ENCODE measurements around the gene BRPF1.

DNA sequence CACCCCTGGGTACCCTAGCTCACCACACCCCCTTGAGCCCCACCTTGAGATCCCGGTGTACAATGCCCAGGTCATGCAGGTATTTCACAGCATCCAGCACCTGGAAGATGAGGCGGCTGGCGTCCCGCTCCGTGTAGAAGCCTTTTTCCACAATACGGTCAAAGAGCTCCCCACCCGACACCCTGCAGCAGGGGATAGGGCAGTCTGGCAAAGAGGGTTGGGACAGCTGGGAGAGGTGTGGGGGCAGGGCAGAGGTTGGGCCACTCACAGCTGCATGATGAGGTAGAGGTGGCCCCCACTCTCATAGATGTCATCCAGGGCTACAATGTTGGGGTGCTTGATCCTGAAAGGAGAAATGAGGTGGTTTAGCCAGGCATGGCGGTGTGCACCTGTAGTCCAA is 31.3 kb downstream of the BRPF1 start:
- TF ChIP-seq, protein P1, sequence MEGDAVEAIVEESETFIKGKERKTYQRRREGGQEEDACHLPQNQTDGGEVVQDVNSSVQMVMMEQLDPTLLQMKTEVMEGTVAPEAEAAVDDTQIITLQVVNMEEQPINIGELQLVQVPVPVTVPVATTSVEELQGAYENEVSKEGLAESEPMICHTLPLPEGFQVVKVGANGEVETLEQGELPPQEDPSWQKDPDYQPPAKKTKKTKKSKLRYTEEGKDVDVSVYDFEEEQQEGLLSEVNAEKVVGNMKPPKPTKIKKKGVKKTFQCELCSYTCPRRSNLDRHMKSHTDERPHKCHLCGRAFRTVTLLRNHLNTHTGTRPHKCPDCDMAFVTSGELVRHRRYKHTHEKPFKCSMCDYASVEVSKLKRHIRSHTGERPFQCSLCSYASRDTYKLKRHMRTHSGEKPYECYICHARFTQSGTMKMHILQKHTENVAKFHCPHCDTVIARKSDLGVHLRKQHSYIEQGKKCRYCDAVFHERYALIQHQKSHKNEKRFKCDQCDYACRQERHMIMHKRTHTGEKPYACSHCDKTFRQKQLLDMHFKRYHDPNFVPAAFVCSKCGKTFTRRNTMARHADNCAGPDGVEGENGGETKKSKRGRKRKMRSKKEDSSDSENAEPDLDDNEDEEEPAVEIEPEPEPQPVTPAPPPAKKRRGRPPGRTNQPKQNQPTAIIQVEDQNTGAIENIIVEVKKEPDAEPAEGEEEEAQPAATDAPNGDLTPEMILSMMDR (IDR thresholded peaks at IDR 0.05), result no peak
- TF ChIP-seq EZH2 (IDR thresholded peaks at IDR 0.05; ENCODE audit: borderline replicate concordance, insufficient read depth, low read depth, low read length, poor library complexity, severe bottlenecking), result no peak
